RWPE2 (cell line): Measurements from ENCODE around the gene SAMD7.

Source experiments
- ATAC-seq: fragments of 200-7000 bp; cut with Tn5 transposase; 3 replicates; pipeline ENCODE4 v1.9.1; 2021; ENCODE audit warnings: low read depth
- DNase-seq: peaks from one replicate; pipeline ENCODE4 v3.0.0-alpha.2; 2020; ENCODE audit warnings: low spot score
- H3K27ac ChIP-seq: fragments of 450-650 bp; 2 replicates; pipeline ENCODE4 v1.5.1; 2017; ENCODE audit warnings: mild to moderate bottlenecking; ENCODE audit not compliant: poor library complexity, severe bottlenecking
- H3K27me3 ChIP-seq: fragments of 250-450 bp; sonication (Bioruptor Pico); 2 replicates; pipeline ENCODE4 v1.5.1; 2021; ENCODE audit warnings: mild to moderate bottlenecking, moderate library complexity; ENCODE audit not compliant: insufficient read depth, poor library complexity, severe bottlenecking
- H3K36me3 ChIP-seq: fragments of 250-450 bp; sonication (Bioruptor Pico); 2 replicates; pipeline ENCODE4 v1.5.1; 2020; ENCODE audit warnings: low read depth, mild to moderate bottlenecking, moderate library complexity
- H3K4me1 ChIP-seq: fragments of 250-450 bp; sonication (Bioruptor Pico); 2 replicates; pipeline ENCODE4 v1.5.1; 2021; ENCODE audit warnings: mild to moderate bottlenecking, moderate library complexity; ENCODE audit not compliant: insufficient read depth, poor library complexity, severe bottlenecking
- H3K4me3 ChIP-seq: fragments of 250-450 bp; sonication (Bioruptor Pico); 2 replicates; pipeline ENCODE4 v1.5.1; 2021; ENCODE audit warnings: mild to moderate bottlenecking, moderate library complexity; ENCODE audit not compliant: severe bottlenecking
- H3K9me3 ChIP-seq: fragments of 250-450 bp; sonication (Bioruptor Pico); 2 replicates; pipeline ENCODE4 v1.5.1; 2021; ENCODE audit warnings: mild to moderate bottlenecking, moderate library complexity; ENCODE audit not compliant: severe bottlenecking
- TF ChIP-seq, protein P1 (sequence below): fragments of 450-650 bp; IDR thresholded peaks from one replicate; pipeline ENCODE4 v1.5.1; 2017; ENCODE audit warnings: mild to moderate bottlenecking, moderate library complexity; ENCODE audit not compliant: poor library complexity, severe bottlenecking

Gene SAMD7

DNA sequence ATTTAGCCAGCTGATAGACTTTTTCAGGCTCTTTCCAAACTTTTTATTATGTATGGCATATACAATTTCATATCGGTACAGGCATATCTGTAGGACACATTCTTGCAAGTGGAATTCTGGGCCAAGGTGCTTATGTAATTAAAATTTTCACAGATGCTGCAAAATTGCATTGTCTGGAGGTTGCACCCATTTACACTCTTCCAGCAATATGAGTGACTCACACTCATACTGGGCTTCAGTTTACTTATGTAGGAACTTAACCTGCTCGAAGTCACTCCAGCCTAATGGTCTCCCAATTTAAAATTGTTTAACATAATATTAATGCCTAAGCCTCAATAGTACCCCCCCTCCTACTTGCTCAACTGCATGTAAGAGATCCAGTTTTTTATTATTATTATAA is 44.0 kb downstream of the SAMD7 start:
- Histone ChIP-seq H3K4me3 (no peak overlapping the region), H3K9me3 (no peaks in the 10 kb centered on the region), H3K27me3 (no peaks in the 10 kb centered on the region), H3K27ac (no peak overlapping the region), H3K36me3 (no peaks in the 10 kb centered on the region), H3K4me1 (no peaks in the 10 kb centered on the region)
- ATAC-seq, result no peak
- TF ChIP-seq, protein P1, sequence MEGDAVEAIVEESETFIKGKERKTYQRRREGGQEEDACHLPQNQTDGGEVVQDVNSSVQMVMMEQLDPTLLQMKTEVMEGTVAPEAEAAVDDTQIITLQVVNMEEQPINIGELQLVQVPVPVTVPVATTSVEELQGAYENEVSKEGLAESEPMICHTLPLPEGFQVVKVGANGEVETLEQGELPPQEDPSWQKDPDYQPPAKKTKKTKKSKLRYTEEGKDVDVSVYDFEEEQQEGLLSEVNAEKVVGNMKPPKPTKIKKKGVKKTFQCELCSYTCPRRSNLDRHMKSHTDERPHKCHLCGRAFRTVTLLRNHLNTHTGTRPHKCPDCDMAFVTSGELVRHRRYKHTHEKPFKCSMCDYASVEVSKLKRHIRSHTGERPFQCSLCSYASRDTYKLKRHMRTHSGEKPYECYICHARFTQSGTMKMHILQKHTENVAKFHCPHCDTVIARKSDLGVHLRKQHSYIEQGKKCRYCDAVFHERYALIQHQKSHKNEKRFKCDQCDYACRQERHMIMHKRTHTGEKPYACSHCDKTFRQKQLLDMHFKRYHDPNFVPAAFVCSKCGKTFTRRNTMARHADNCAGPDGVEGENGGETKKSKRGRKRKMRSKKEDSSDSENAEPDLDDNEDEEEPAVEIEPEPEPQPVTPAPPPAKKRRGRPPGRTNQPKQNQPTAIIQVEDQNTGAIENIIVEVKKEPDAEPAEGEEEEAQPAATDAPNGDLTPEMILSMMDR, result no peak
- no peak for DNase-seq

DNA sequence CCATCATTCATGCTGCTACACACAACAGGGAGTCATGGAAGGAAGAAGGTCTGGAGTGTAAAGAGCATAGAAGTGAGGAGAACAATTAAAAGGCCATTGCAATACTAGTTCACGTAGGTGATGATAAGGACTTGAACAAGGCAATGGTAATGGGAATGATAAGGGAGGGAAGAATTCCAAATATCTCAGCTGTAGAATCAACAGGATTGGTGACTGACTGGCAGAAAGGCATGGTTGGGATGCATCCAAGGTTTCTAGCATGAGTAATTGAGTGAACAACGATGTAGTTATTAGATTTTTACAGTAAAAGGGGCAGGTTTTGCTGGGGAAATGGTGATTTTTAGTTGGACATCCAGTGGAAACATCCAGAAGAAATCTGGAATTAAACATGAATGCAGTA is 52.8 kb downstream of the SAMD7 start:
- ATAC-seq, result no peak
- DNase-seq, result no peak
- H3K27ac ChIP-seq, result no peak overlapping the region
- peaks cover 10% of the 10 kb centered on the region for H3K4me1 ChIP-seq
- no peaks in the 10 kb centered on the region for H3K9me3 ChIP-seq
- TF ChIP-seq, protein P1, result no peak
- peaks cover 7% of the 10 kb centered on the region; the same call in 1 of the 2 replicates for H3K36me3 ChIP-seq
- no peak overlapping the region for H3K4me3 ChIP-seq
- no peaks in the 10 kb centered on the region for H3K27me3 ChIP-seq

DNA sequence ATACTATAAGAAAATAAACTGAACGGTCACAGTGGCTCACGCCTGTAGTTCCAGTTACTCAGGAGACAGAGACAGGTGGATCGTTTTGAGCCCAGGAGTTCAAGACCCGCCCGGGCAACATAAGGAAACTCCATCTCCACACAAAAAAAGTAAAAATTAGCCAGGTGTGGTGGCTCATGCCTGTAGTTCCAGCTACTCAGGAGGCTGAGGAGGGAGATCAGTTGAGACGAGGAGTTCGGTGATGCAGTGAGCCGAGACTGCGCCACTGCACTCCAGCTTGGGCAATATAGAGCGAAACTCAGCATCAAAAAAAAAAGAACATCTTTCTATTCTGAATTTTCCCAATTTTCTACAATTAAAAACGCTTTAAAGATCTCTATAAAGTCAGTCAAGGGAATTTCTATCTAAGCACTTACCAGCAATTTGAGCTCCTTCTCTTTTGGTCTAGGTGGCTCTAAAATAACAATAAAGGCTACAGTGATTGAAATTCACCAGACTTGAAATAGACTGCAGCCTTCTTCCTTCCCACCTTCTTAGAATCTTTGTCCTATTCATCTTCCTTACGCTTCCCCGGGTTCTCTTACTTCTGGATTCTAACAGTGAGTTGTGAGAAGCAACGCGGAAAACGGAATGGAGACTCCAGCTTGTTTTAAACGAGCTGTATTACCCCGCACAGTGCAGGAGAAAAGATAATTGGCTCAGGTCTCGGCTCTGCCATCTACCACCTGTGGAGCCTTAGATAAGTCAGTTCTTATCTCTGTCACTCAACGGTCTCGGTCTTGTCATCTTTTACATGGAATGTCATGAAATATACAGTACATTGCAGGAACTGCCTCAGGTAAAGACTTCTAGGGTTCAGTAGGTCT is 54.4 kb downstream of the SAMD7 start:
- peaks cover 18% of the 10 kb centered on the region; the same call in 1 of the 2 replicates for H3K36me3 ChIP-seq
- peak overlapping the region; percentile 45 for H3K27ac ChIP-seq
- no peaks in the 10 kb centered on the region for H3K27me3 ChIP-seq
- no peaks in the 10 kb centered on the region for H3K9me3 ChIP-seq
- peaks cover 10% of the 10 kb centered on the region for H3K4me1 ChIP-seq
- ATAC-seq (peak; percentile 4), DNase-seq (no peak)
- H3K4me3 ChIP-seq, result peak overlapping the region; percentile 92
- TF ChIP-seq, protein P1, result no peak

DNA sequence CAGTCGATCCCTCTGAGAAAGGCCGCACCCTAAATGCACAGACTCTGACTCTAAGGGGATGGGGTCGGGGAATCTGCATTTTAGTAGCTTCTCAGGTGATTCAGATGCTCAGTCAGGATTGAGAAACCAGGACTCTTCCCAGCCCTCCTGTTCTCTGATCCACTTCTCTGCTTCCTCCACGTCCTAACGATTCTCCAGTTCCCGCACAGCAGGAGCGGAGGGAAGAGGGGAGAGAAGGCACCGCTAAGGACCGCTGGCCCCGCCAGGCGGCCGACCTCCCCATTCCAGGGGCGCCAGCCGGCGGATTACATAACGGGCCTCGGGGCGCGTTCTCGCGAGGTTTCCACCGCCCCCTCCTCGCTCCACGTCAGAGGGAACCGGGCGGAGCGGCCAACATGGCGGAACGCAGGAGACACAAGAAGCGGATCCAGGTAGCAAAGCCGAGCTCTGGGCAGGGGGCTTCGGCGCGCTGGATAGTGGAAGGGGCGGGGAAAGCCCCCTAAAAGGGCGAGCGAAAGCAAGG is 55.1 kb downstream of the SAMD7 start, which contains the start of gene SEC62:
TSS of gene SEC62 (plus strand) at position 380 of the 523 bp plus-strand sequence. CDS start at position 396, 16 bp downstream.
- DNase-seq (peak; percentile 88), ATAC-seq (peak; percentile 88)
- H3K27ac ChIP-seq, result peak within 1 kb of the TSS; percentile 45
- peaks cover 18% of the 10 kb centered on the region; the same call in 1 of the 2 replicates for H3K36me3 ChIP-seq
- H3K4me1 ChIP-seq, result peaks cover 10% of the 10 kb centered on the region
- H3K4me3 ChIP-seq, result peak within 1 kb of the TSS; percentile 92
- TF ChIP-seq, protein P1, result peak; percentile 35
- no peaks in the 10 kb centered on the region for H3K27me3 ChIP-seq
- no peaks in the 10 kb centered on the region for H3K9me3 ChIP-seq
